HepG2 (cell line): ENCODE measurements around the gene RRP12. TPM values are rescaled to one million over a fixed set of nuclear protein-coding genes. Genes with fewer than 3 reads are reported as not detected.

ENCODE experiments used
- AHR ChIP-seq: IDR thresholded peaks from 2 replicates; pipeline ENCODE4 v1.6.1; 2018; ENCODE audit warnings: missing genetic modification reagents, missing compliant biosample characterization
- ATF1 ChIP-seq: IDR thresholded peaks from 2 replicates; pipeline ENCODE4 v1.6.1; 2016; ENCODE audit warnings: mild to moderate bottlenecking, control low read depth
- BHLHE40 ChIP-seq: IDR thresholded peaks from 2 replicates; pipeline ENCODE4 v1.6.1; 2011; ENCODE audit warnings: low read length, improper control_type of control experiment
- BRD4 ChIP-seq: sonication (generic); formaldehyde crosslinking; IDR thresholded peaks from 2 replicates; pipeline ENCODE4 v1.4.0; 2020; ENCODE audit warnings: missing genetic modification reagents
- CAMTA2 ChIP-seq: sonication (generic); formaldehyde crosslinking; IDR thresholded peaks from 2 replicates; pipeline ENCODE4 v1.4.0; 2020; ENCODE audit warnings: mild to moderate bottlenecking, missing genetic modification reagents, borderline replicate concordance
- DR1 ChIP-seq: sonication (generic); formaldehyde crosslinking; IDR thresholded peaks from 2 replicates; pipeline ENCODE4 v1.8.0; 2021; ENCODE audit warnings: mild to moderate bottlenecking, missing genetic modification reagents, inconsistent platforms
- HOXA9 ChIP-seq: sonication (generic); formaldehyde crosslinking; IDR thresholded peaks from 2 replicates; pipeline ENCODE4 v1.8.1; 2022; ENCODE audit warnings: missing genetic modification reagents, mild to moderate bottlenecking, moderate library complexity, borderline replicate concordance
- KDM5A ChIP-seq: fragments of 200-600 bp; sonication (generic); IDR thresholded peaks from 2 replicates; pipeline ENCODE4 v1.7.0; 2018; ENCODE audit warnings: antibody characterized with exemption, mild to moderate bottlenecking, low read length, borderline replicate concordance
- TBX2 ChIP-seq: sonication (generic); formaldehyde crosslinking; IDR thresholded peaks from 2 replicates; pipeline ENCODE4 v1.5.0; 2020; ENCODE audit warnings: missing genetic modification reagents, mild to moderate bottlenecking, borderline replicate concordance
- ZBTB42 ChIP-seq: sonication (generic); formaldehyde crosslinking; IDR thresholded peaks from 2 replicates; pipeline ENCODE4 v1.5.0; 2020; ENCODE audit warnings: mild to moderate bottlenecking, missing genetic modification reagents
- ZFYVE20 ChIP-seq: sonication (generic); formaldehyde crosslinking; IDR thresholded peaks from 2 replicates; pipeline ENCODE4 v1.8.0; 2023; ENCODE audit warnings: low read depth, mild to moderate bottlenecking, moderate library complexity, missing genetic modification reagents, borderline replicate concordance
- ZNF775 ChIP-seq: sonication (generic); formaldehyde crosslinking; IDR thresholded peaks from 2 replicates; pipeline ENCODE4 v1.4.0; 2020; ENCODE audit warnings: missing genetic modification reagents, mild to moderate bottlenecking, moderate library complexity, borderline replicate concordance
- ZNF839 ChIP-seq: sonication (generic); formaldehyde crosslinking; IDR thresholded peaks from 2 replicates; pipeline ENCODE4 v1.4.0; 2020; ENCODE audit warnings: missing genetic modification reagents, mild to moderate bottlenecking, borderline replicate concordance
- ZZZ3 ChIP-seq: sonication (generic); formaldehyde crosslinking; IDR thresholded peaks from 2 replicates; pipeline ENCODE4 v1.4.0; 2020; ENCODE audit warnings: missing genetic modification reagents, mild to moderate bottlenecking, borderline replicate concordance
- polyA plus RNA-seq, 8 experiments: library from polyadenylated mRNA; depleted of rRNA in 3 of 8; stranded (reverse) in 7 of 8; unstranded in 1 of 8; fragments of >200 nt; fragmentation: Illumina TruSeq in 4 of 8; extraction: Trizol in 4 of 8; gene quantifications; 2 replicates each; pipeline versions ENCODE4 v1.2.1 to v1.2.3, GENCODE V29; 2011 to 2016; ENCODE audit warnings: low read depth in 4 of 8, missing spikeins in 1 of 8, mixed read lengths in 1 of 8; ENCODE audit not compliant: insufficient read depth in 1 of 8
- total RNA-seq, 5 experiments: library from RNA; depleted of rRNA; stranded (reverse); fragments of >200 nt; fragmentation: Illumina TruSeq; extraction: Trizol; gene quantifications; 2 replicates each; pipeline ENCODE4 v1.2.3, GENCODE V29; 2016; ENCODE audit warnings: low read depth in 1 of 5
- TF ChIP-seq, protein P1 (sequence below): sonication (generic); formaldehyde crosslinking; IDR thresholded peaks from 2 replicates; pipeline ENCODE4 v1.4.0; 2020; ENCODE audit warnings: mild to moderate bottlenecking, missing genetic modification reagents
- TF ChIP-seq, protein P2 (sequence below): sonication (generic); formaldehyde crosslinking; IDR thresholded peaks from 2 replicates; pipeline ENCODE4 v1.4.0; 2020; ENCODE audit warnings: missing genetic modification reagents
- TF ChIP-seq, protein P3 (sequence below): sonication (generic); formaldehyde crosslinking; IDR thresholded peaks from 2 replicates; pipeline ENCODE4 v1.4.0; 2020; ENCODE audit warnings: missing genetic modification reagents

The RRP12 gene
- total and polyA plus RNA-seq, 2 of the 13 experiments (the other 11 are each of a cell fraction or from before 2014, with no cell fraction given), result 13.2 to 39.4 TPM

DNA sequence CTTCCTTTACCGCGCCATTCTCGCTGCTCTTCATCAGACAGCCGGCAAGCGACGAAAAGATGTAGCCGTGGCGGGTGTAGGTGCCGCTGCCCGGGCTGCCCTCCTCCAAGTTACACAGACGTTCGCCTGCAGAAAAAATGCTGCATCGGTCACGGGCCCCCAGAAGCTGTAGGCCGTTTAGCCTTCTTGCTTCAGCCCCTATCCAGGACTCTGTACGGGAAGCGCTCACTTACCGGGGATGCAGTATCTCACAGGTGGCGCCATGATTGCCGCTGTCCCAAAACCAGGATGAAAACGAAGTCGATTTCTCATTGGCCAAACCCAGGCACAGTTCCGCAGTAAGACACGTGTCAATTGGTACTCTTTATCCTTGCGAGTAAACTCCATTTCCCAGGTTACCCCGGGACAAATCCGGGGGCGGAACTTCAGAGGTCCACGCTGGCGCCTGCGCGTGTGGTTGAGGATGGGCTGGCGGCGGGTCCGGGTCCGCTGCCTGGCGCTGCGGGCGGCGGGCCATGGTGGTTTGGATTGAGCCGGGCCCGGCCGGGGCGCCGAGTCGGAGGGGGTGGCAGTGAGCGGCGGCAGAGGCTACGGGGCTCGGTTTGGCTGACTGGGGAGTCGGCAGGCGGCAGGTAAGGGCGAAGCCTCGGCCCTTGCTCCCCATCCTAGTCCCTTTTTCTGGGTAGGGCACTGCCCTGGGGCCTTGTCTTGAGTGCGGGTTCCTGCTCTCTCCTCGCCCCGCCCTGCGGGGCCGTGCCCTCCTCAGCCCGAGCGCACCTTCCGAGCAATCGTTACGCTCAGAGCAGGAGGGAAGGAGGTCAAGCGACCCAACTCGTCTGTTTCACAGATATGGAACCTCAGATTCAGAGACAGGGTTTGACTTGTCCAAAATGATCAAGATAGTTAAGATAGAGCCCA, 44.8 kb upstream of the RRP12 start, which contains the start of the genes EXOSC1 and ZDHHC16 (continued):
- no peak for TF ChIP-seq ZZZ3 (CRISPR knock-in tag)
- TF ChIP-seq TBX2 (CRISPR knock-in tag), result peak; percentile 66; the same call in 1 of the 2 replicates
- no peak for TF ChIP-seq ZNF839 (CRISPR knock-in tag)
- peak; percentile 90 for TF ChIP-seq KDM5A
- TF ChIP-seq ATF1, result no peak
- TF ChIP-seq ZFYVE20 (CRISPR knock-in tag), result no peak
- no peak for TF ChIP-seq ZBTB42 (CRISPR knock-in tag)
- TF ChIP-seq, protein P1, sequence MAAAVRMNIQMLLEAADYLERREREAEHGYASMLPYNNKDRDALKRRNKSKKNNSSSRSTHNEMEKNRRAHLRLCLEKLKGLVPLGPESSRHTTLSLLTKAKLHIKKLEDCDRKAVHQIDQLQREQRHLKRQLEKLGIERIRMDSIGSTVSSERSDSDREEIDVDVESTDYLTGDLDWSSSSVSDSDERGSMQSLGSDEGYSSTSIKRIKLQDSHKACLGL (CRISPR knock-in tag), result no peak; the same call in 1 of the 2 replicates
- TF ChIP-seq, protein P2, sequence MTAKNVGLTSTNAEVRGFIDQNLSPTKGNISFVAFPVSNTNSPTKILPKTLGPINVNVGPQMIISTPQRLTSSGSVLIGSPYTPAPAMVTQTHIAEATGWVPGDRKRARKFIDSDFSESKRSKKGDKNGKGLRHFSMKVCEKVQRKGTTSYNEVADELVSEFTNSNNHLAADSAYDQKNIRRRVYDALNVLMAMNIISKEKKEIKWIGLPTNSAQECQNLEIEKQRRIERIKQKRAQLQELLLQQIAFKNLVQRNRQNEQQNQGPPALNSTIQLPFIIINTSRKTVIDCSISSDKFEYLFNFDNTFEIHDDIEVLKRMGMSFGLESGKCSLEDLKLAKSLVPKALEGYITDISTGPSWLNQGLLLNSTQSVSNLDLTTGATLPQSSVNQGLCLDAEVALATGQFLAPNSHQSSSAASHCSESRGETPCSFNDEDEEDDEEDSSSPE, result peak; percentile 77
- TF ChIP-seq HOXA9 (CRISPR knock-in tag), result no peak
- TF ChIP-seq, protein P3, sequence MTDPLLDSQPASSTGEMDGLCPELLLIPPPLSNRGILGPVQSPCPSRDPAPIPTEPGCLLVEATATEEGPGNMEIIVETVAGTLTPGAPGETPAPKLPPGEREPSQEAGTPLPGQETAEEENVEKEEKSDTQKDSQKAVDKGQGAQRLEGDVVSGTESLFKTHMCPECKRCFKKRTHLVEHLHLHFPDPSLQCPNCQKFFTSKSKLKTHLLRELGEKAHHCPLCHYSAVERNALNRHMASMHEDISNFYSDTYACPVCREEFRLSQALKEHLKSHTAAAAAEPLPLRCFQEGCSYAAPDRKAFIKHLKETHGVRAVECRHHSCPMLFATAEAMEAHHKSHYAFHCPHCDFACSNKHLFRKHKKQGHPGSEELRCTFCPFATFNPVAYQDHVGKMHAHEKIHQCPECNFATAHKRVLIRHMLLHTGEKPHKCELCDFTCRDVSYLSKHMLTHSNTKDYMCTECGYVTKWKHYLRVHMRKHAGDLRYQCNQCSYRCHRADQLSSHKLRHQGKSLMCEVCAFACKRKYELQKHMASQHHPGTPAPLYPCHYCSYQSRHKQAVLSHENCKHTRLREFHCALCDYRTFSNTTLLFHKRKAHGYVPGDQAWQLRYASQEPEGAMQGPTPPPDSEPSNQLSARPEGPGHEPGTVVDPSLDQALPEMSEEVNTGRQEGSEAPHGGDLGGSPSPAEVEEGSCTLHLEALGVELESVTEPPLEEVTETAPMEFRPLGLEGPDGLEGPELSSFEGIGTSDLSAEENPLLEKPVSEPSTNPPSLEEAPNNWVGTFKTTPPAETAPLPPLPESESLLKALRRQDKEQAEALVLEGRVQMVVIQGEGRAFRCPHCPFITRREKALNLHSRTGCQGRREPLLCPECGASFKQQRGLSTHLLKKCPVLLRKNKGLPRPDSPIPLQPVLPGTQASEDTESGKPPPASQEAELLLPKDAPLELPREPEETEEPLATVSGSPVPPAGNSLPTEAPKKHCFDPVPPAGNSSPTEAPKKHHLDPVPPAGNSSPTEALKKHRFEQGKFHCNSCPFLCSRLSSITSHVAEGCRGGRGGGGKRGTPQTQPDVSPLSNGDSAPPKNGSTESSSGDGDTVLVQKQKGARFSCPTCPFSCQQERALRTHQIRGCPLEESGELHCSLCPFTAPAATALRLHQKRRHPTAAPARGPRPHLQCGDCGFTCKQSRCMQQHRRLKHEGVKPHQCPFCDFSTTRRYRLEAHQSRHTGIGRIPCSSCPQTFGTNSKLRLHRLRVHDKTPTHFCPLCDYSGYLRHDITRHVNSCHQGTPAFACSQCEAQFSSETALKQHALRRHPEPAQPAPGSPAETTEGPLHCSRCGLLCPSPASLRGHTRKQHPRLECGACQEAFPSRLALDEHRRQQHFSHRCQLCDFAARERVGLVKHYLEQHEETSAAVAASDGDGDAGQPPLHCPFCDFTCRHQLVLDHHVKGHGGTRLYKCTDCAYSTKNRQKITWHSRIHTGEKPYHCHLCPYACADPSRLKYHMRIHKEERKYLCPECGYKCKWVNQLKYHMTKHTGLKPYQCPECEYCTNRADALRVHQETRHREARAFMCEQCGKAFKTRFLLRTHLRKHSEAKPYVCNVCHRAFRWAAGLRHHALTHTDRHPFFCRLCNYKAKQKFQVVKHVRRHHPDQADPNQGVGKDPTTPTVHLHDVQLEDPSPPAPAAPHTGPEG, result 0 out of 2 replicates have a peak, but pooled peaks have one; percentile 40
- TF ChIP-seq CAMTA2 (CRISPR knock-in tag), result no peak
- no peak for TF ChIP-seq BHLHE40
- TF ChIP-seq DR1, result no peak
- TF ChIP-seq BRD4 (CRISPR knock-in tag), result no peak
- no peak for TF ChIP-seq AHR
- TF ChIP-seq ZNF775 (CRISPR knock-in tag), result no peak
